HG02973 (cell line): ENCODE measurements around the gene PSMD2.
A peak's percentile ranks its signal among the peaks of the same experiment; 100 is the strongest.
"Not testable (repeated sequence)": the region's sequence is repeated elsewhere in the genome, so short reads cannot be mapped to it uniquely, and the experiment has no call there.

Experiments
- ATAC-seq: cut with Tn5 transposase; IDR thresholded peaks from one replicate; pipeline ENCODE4 v1.9.1; 2021; ENCODE audit warnings: moderate library complexity; ENCODE audit not compliant: unreplicated experiment

PSMD2 gene

DNA sequence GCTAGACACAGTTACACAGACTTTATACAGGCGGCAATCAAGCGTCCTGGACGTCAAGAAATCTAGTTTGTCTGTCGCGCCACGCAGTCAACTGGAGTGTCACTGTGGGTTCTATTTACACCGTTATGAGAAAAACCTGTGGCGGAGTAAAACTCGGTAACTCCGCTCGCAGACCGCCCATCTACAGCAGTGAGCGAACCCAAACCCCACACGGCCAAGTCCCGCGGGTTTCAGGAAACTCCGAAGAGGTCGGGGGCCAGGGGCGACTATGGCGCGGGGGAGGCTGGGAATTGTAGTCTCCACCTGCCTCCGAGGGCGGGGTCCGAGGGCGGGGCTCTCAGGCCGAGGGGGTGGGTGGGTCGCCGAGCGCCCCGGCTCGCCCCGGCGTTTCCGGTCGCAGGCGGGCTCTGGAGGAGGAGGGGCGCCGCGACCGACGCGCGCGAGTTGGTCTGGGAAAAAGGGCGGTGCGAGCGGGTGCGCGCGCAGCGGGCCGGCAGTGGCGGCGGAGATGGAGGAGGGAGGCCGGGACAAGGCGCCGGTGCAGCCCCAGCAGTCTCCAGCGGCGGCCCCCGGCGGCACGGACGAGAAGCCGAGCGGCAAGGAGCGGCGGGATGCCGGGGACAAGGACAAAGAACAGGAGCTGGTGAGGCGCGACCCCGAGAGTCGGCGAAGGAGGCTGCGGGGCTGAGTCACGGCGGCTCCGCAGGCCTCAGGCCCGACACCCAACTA, at the start of gene PSMD2:
Gene PSMD2, plus strand, starts transcription at position 483 of the 729 bp plus-strand sequence. Its CDS starts 26 bp downstream, at position 509.
- peak; percentile 91 for ATAC-seq

DNA sequence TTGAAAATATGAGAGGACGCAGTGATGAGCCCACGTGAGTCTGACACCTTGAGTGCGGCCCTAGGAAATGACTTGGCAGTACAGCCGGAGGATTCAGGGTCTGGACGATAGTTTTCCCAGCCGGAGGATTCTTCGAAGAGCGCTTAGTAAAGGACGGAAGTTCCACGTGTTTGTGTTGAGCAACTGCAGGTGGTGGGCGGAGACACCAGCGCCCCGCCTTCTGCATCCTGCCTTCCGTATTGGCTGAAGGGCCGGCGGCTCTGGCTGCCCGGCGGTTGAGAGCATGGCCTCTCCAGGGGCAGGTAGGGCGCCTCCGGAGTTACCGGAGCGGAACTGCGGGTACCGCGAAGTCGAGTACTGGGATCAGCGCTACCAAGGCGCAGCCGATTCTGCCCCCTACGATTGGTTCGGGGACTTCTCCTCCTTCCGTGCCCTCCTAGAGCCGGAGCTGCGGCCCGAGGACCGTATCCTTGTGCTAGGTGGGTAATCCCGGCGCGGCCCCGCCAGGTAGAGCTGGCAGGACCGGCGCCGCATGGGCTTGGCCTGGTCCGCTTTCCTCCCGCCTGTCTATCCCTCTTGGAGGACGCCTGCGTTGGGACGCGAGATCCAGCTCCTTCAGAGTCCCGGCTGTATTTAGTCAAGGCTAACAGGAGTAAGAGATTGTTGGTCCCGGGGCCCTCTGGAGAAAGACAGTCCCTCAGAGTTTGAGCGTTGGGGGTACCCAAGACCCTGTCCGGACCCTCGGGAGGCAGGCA, 49.5 kb upstream of the PSMD2 start, which contains the start of gene EEF1AKMT4:
Gene EEF1AKMT4, plus strand, starts transcription at position 261 of the 755 bp plus-strand sequence. Its CDS starts 23 bp downstream, at position 284.
- ATAC-seq = peak; percentile 86

DNA sequence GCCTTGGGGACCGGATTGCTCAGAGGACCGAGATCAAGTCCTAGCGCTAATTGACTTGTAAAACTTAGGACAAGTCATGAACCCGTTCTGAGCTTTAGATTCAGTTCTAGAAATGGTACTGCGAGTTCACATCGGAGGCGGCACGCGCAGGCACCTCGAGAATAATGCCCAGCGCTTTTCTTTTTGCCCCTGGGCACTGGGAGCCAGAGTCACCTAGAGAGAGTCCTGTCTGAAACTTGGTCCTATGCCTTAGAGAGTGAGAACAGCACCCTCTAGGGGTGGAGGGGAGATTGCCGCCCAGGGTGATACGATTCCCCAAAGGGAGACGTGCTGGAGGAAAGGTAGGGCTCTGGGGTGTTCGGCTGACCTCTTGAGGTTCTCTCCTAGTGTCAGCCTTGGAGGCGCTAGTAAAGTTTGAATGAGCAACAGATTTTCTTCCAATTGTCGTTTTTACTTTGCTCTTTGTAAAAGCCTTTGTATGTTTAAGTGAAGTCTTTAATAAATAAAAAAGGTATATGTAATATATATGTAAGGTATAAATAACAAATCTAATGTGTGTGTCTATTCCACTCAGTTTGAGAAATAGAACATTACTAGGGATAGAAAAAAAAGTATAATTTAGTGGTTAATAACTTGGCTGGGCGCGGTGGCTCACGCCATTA, 48.7 kb upstream of the PSMD2 start:
- peak; percentile 60 for ATAC-seq

- no peak for ATAC-seq
Observed at GRCh38 chr3:184255291-184256039, 43.6 kb upstream of the PSMD2 start.

- ATAC-seq = no peak
Observed at GRCh38 chr3:184257083-184257915, 41.7 kb upstream of the PSMD2 start.

DNA sequence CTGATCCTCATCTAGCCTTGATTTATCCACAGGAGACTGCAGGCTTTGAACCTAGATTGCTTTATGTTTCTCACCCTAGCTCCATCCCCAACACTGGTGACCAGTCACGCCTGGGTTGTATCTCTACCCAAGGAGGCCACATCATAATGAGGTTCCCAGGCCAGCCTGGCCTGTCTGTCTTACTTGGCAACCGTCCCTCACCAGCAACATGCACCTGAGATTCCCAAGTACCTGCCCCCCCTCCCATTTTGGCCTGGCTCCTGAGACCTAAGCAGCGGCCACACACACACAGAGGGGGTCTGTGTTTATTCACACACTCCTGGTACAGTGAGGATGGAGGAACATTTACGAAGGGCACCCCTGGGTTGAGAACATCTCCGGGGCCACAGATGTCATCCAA, 40.1 kb upstream of the PSMD2 start:
- no peak for ATAC-seq

DNA sequence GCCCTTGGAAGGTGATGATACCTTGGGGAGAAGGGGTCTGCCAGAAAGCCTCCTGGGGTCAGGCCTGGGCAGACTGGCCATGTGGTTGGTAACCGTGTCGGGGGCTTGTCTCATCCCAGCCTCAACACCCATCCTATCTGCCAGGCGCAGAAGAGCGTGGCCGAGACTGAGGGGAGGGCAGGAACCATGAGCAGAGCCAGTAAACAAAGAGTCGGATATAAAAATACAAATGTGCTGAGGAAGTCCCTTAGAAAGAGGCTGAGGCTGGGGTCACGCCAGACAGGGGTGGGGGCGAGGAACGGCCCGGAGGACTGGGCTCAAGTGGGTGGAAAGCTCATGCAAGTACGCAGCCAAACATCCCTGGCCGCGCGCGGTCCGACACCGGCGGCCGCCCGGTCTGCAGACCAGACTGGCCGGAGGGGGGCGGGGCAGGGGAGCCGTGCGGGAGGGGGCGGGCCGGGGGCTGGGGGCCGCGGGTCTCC, 39.6 kb upstream of the PSMD2 start:
- no peak for ATAC-seq

DNA sequence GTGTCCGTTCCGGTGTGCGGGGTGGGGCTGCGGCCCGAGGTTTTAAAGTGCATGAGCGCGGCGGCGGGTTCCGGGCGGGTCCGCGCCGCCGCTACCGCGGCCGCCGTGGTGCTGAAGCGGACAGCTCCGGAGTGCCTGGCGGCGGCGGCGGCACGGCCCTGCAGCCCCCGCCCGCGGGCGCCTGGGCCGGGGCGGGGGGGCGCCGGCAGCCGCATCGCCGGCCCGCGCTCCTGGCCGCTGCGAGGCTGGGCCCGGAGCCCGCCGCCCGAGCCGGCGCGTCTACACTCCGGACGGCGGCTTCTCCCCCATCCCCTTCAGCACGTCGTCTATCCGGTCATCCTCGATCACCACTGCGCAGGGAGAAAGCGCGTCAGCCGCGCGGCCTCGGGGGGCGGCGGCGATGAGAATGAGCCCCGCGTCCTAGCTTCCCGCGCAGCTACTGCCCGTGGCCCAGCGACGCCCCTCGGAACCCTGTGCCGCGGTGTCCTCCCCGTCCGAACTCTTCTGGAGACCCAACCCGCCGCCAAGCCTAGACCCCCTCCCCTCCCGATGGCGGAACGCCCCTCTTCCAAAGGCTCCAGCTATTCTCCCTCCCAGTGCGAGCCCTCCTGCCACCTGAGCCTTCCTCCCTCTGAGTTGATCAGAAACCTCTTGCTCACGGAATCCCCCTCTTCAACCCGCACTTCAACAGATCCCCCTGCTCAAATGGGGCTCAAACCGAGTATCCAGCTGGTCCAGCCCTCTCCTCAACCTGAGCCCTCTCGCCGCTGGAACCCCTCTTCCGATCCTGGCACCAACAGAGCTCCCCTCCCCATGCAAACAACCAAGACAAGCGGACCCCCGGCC, 38.9 kb upstream of the PSMD2 start:
- ATAC-seq = no peak

GRCh38 chr3:184260724-184261269, 38.2 kb upstream of the PSMD2 start:
- ATAC-seq = no peak

DNA sequence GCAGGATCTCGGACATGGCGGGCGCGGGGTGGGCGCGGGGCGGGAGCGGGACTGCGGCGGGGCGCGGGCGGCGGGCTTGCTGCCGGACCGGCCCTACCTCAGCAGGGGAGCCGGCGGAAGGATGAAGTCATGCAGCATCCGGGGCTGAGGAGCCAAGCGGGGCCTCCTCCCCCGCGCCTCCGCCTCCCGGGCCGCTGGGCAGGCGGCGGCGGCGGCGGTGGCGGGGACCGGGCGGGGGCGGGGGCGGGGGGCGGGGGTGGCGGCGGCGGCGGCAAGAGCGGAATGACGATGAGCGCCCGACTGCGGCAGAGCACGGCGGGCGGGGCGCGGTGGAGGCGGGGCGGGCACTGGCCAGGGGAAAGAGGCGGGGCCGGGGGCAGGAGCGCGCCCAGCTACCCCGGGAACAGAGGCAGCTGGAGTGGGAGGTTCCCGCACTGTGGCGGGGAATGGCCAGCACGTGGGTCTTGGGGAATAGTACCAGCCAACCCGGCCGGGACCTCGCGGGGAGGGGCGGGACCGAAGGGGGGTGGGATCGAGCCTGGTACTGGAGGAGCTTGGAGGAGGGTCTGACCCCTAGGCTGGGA, 37.7 kb upstream of the PSMD2 start, which contains the start of gene CAMK2N2:
Gene CAMK2N2, minus strand, starts transcription at position 284 of the 584 bp plus-strand sequence. Its CDS starts 268 bp downstream, at position 16.
- no peak for ATAC-seq

DNA sequence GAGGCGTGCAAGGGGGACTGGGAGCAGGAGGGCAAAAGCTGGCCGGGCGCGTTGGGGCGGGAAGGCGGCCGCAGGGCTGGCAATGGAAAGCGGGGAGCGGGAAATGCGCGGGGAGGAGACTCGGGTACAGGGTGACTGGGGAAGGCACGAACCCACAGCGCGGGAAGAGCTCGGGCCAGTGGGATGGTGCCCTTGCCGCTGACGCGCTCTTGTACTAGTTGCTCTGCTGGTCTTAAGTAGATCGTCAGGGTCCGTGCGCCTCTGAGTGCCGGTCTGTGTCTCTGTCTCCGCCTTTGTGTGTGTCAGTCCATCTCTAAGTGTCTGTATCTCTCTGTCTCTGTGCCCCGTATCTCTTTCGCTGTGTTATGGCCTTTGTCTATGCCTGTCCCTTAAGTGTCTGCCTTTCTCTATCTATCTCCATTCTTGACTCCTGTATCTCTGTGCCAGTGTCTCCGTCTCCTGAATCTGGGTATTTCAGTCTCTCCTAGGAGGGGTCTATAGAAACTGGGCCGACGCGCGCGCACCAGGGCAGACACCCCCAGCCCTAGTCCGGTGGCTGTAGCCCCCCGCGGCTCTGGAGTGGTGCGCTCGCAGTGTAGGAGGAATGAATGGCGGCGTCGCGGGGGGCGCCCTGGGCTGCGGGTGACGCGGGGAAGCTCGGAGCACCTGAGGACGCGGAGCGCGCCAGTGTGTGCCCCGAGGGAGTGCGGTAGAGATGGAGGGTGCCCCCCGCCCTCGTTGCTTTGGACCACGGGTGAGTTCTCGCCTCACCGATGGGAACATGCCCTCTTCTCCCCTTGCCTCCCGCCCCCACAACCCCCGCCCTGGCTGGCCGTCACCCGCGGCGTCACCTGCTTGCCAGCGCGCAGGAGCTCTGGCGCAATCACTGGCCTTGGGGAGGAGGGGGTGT, 36.9 kb upstream of the PSMD2 start:
- no peak for ATAC-seq

GRCh38 chr3:184262764-184263179, 36.3 kb upstream of the PSMD2 start:
- ATAC-seq = no peak

DNA sequence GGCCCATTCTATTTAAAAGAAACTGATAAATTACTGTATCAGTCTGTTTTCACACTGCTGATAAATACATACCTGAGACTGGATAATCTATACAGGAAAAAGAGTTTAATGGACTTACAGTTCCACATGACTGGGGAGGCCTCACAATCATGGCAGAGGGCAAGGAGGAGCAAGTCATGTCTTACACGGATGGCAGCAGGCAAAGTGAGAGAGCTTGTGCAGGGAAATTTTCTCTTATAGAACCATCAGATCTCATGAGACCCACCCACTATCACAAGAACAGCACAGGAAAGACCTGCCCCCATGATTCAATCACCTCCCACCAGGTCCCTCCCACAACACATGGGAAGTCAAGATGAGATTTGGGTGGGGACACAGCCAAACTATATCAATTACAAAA, 31.8 kb upstream of the PSMD2 start:
- ATAC-seq = not testable (repeated sequence)

GRCh38 chr3:184272269-184272668, 26.8 kb upstream of the PSMD2 start:
- no peak for ATAC-seq

DNA sequence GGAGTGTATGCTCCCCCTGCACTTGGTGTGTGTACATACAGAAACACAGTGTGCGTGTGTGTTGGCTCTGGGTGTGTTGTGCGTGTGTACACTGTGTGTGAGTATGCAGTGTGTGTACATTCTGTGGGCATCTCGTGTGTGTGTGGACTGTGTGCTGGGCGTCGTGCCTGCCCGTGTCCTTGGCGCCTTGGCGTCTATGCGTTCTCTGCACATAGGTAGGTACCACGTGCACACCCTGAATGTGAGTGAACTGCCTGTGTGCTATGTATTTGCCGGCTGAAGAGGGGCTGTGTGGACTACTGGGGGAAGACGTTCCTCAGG, 23.7 kb upstream of the PSMD2 start:
- no peak for ATAC-seq

DNA sequence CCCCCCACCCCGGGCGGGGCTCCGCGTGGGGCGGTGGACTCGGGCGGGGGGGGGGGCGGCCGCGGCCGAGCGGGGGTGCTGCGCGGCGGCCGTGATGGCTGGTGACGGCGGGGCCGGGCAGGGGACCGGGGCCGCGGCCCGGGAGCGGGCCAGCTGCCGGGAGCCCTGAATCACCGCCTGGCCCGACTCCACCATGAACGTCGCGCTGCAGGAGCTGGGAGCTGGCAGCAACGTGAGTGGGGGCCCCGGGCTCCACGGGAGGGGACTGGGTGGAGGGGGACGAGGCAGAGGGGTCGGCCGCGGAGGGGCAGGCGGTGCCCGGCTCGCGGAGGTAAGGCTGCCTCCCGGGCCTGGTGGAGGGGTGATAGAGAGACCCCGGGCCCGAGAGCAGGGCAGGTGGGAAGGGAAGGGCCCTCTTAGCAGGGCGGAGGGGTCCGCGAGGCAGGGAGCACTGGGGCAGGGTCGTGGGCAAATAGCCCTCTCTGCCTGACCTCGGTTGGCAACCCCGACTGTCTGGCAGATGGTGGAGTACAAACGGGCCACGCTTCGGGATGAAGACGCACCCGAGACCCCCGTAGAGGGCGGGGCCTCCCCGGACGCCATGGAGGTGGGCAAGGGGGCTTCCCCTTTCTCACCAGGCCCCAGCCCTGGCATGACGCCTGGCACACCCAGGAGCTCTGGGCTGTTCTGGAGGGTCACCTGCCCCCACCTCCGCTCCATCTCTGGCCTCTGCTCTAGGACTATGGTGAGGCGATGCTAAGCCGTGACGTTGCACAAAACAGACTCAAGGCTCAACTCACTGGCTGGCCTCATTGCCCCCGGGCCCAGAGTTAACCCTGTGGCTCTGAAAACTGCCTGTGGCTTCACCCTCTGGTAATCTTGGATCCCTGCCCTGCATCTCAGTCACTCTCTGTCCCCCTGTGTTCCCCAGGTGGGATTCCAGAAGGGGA, 22.8 kb upstream of the PSMD2 start, which contains the start of gene ECE2:
Gene ECE2, plus strand, starts transcription at position 62 of the 950 bp plus-strand sequence. Its CDS starts 132 bp downstream, at position 194.
- ATAC-seq = no peak
